Heart left ventricle (tissue), 13 donors: ENCODE data around the gene PLCXD3.

Source experiments
- CTCF ChIP-seq, 12 donors: fragments of 200-600 bp; sonication (generic) in 4 of 12; IDR thresholded peaks; one replicate each; pipeline versions ENCODE4 v1.5.0 to v1.8.0; 2018 to 2022; ENCODE audit warnings: antibody characterized with exemption in 12 of 12, mild to moderate bottlenecking in 5 of 12
- POLR2A ChIP-seq, 2 donors: fragments of 450-650 bp; IDR thresholded peaks; one replicate each; pipeline ENCODE4 v1.6.1; 2017; ENCODE audit warnings: antibody characterized with exemption in 2 of 2, mild to moderate bottlenecking in 2 of 2, moderate library complexity in 2 of 2
- donor health status: ischemic (EF 13 %, LVEDD 7.1; RV severe dilation, severe dysfunction).
- donor health status: DM: no; HTN: yes; CAD: no.
- donor health status: DM: no; HTN: no; CAD: no.
- donor health status: ischemic (EF 25% LVEDD 6.9; RV normal size, moderate dysfunction).
- donor health status: ischemic (EF 25% LVEDD 5.7; RV mildly dilated, moderate dysfunction).
- donor health status: ischemic (EF 35%, LVEDD 5.7; RV mildly dilated, moderate dysfunction).
- donor health status: nonischemic (EF 11% LVEDD 7.7; RV severe dilation, severe dysfunction).
- donor health status: DM: yes; HTN: yes; CAD: no.
- donor health status: PGD.
- donor health status: ischemic (EF 29% LVEDD 5.4; RV normal size, mild dysfunction).
- donor health status: nonischemic (EF 23%, LVEDD 6.1; RV moderate dilation, normal function).

- no peak for TF ChIP-seq CTCF (IDR thresholded peaks at IDR 0.05)
- TF ChIP-seq POLR2A (IDR thresholded peaks at IDR 0.05), result no peak
Observed at GRCh38 chr5:41345295-41345694, 165.1 kb downstream of the PLCXD3 start.
